GM12878 (cell line): ENCODE data around the gene P2RX6. TPM values are rescaled to one million over a fixed set of nuclear protein-coding genes. Genes with fewer than 3 reads are reported as not detected.

Experiments used
- ATAC-seq: fragments of 200-7000 bp; cut with Tn5 transposase; 3 replicates; pipeline ENCODE4 v1.9.1; 2020; ENCODE audit warnings: mild to moderate bottlenecking, moderate library complexity
- BruUV-seq: library from RNA; stranded (reverse); fragments of 400-500 nt; replicated peaks from 2 replicates; lab custom pipeline; 2021; lab: Mats Ljungman, UMichigan
- CTCF ChIA-PET: fragments of 300-600 bp; sonication (Branson Sonifier 250); formaldehyde crosslinking; extraction: SDS; loops from one replicate; lab custom pipeline; 2021; ENCODE audit warnings: inconsistent platforms; lab: Yijun Ruan, JAX
- POLR2A ChIA-PET: fragments of 350-600 bp; formaldehyde crosslinking; extraction: SDS; loops from one replicate; lab custom pipeline; 2021; ENCODE audit warnings: inconsistent platforms; lab: Charles Lee
- RAD21 ChIA-PET: fragments of 300-600 bp; sonication (Branson Sonifier 250); formaldehyde crosslinking; loops from one replicate; lab custom pipeline; 2023; ENCODE audit warnings: antibody characterized with exemption; ENCODE audit not compliant: unreplicated experiment; lab: Charles Lee
- SMC1A ChIA-PET: fragments of 300-600 bp; sonication (Branson Sonifier 250); formaldehyde crosslinking; loops from one replicate; lab custom pipeline; 2023; ENCODE audit not compliant: unreplicated experiment, uncharacterized antibody; lab: Charles Lee
- DNase-seq: peaks from one replicate; pipeline ENCODE4 v3.0.0-alpha.2; 2011; ENCODE audit warnings: low read depth, low spot score
- FAIRE-seq: peaks from 3 replicates; lab custom pipeline; 2011; peaks lifted over from hg19 to GRCh38; lab: Jason Lieb, UNC
- H2AFZ ChIP-seq: 2 replicates; pipeline ENCODE4 v1.6.0; 2011; ENCODE audit warnings: low read depth, low read length, control low read depth; ENCODE audit not compliant: control insufficient read depth
- H3K27ac ChIP-seq: 2 replicates; pipeline ENCODE4 v1.5.1; 2011; ENCODE audit warnings: control low read depth; ENCODE audit not compliant: control insufficient read depth, insufficient read depth
- H3K27me3 ChIP-seq, 2 experiments: replicated peaks in 1 of 2; 2 replicates each; pipeline versions ENCODE4 v1.6.0 to v1.6.1; 2011; ENCODE audit warnings: low read length in 1 of 2; ENCODE audit not compliant: control insufficient read depth in 2 of 2, insufficient read depth in 2 of 2
- H3K36me3 ChIP-seq, 2 experiments: 2 replicates each; pipeline ENCODE4 v1.5.1; 2011; ENCODE audit warnings: low read length in 1 of 2; ENCODE audit not compliant: control insufficient read depth in 2 of 2, insufficient read depth in 2 of 2
- H3K4me1 ChIP-seq: 2 replicates; pipeline ENCODE4 v1.6.1; 2011; ENCODE audit warnings: mild to moderate bottlenecking, low read length, moderate library complexity, mixed read lengths; ENCODE audit not compliant: control insufficient read depth, insufficient read depth
- H3K4me2 ChIP-seq: 2 replicates; pipeline ENCODE4 v1.6.0; 2011; ENCODE audit warnings: control low read depth; ENCODE audit not compliant: control insufficient read depth, insufficient read depth
- H3K4me3 ChIP-seq: fragments of 200-600 bp; sonication (generic); 2 replicates; pipeline ENCODE4 v1.5.1; 2016
- H3K79me2 ChIP-seq: 2 replicates; pipeline ENCODE4 v1.6.0; 2011; ENCODE audit warnings: low read length; ENCODE audit not compliant: control insufficient read depth, insufficient read depth
- H3K9ac ChIP-seq: 2 replicates; pipeline ENCODE4 v1.8.0; 2011; ENCODE audit warnings: low read length, control low read depth, mixed read lengths; ENCODE audit not compliant: control insufficient read depth, insufficient read depth
- H3K9me3 ChIP-seq: replicated peaks from 3 replicates; pipeline ENCODE4 v1.5.1; 2011; ENCODE audit warnings: mild to moderate bottlenecking, low read length; ENCODE audit not compliant: control insufficient read depth, insufficient read depth
- H4K20me1 ChIP-seq: 2 replicates; pipeline ENCODE4 v1.6.0; 2011; ENCODE audit not compliant: control insufficient read depth, insufficient read depth
- CEBPB ChIP-seq, 2 experiments: fragments of 150-350 bp in 1 of 2; IDR thresholded peaks; 2 replicates each; pipeline ENCODE4 v1.6.1; 2012 to 2014; ENCODE audit warnings: low read depth in 2 of 2, low read length in 2 of 2, borderline replicate concordance in 1 of 2, inconsistent platforms in 1 of 2
- CREM ChIP-seq: IDR thresholded peaks from 2 replicates; pipeline ENCODE4 v1.6.1; 2014; ENCODE audit warnings: antibody characterized with exemption, low read depth
- NFIC ChIP-seq: IDR thresholded peaks from 2 replicates; pipeline ENCODE4 v1.6.1; 2012; ENCODE audit warnings: low read depth, mild to moderate bottlenecking, inconsistent platforms, low read length, moderate library complexity
- POU2F2 ChIP-seq: IDR thresholded peaks from 3 replicates; pipeline ENCODE4 v1.6.1; 2011; ENCODE audit warnings: low read depth, mild to moderate bottlenecking, low read length, borderline replicate concordance
- USF1 ChIP-seq: IDR thresholded peaks from 2 replicates; pipeline ENCODE4 v1.6.1; 2011; ENCODE audit warnings: borderline replicate concordance, low read depth, mild to moderate bottlenecking, moderate library complexity, mixed read lengths, low read length; ENCODE audit not compliant: insufficient read depth; ENCODE audit errors: extremely low read length
- WGBS: methylation state at CpG from one replicate; pipeline ENCODE4 v1.1.6; 2016; ENCODE audit warnings: low lambda C conversion rate; ENCODE audit not compliant: insufficient replicate concordance, insufficient coverage; ENCODE audit errors: missing lambda C conversion rate; 5-methylcytosine and 5-hydroxymethylcytosine counted together
- in situ Hi-C: fragments of 300-500 bp; cut with MboI; formaldehyde crosslinking; loops from 9 replicates; pipeline ENCODE4 v1.14.3; 2018; ENCODE audit warnings: mixed read lengths
- intact Hi-C: fragments of 100-400 bp; cut with micrococcal nuclease; formaldehyde crosslinking; loops from one replicate; pipeline ENCODE4 v1.14.2; 2022; ENCODE audit not compliant: unreplicated experiment
- polyA plus RNA-seq, 11 experiments: library from polyadenylated mRNA; depleted of rRNA in 4 of 11; unstranded in 6 of 11; stranded (reverse) in 5 of 11; fragments of >200 nt; fragmentation: Nextera tagmentation in 4 of 11; fragmentation: Illumina TruSeq in 1 of 11; extraction: Ambion mirVana in 4 of 11; extraction: Trizol in 1 of 11; gene quantifications; 1 replicate in 1 of 11; 2 replicates in 10 of 11; pipeline versions ENCODE4 v1.2.1 to v1.2.3, GENCODE V29; 2011 to 2016; ENCODE audit warnings: inconsistent platforms in 2 of 11, missing spikeins in 2 of 11, low read depth in 1 of 11
- total RNA-seq, 4 experiments: library from RNA; depleted of rRNA in 3 of 4; stranded (reverse); fragments of >200 nt in 3 of 4; fragmentation: Illumina TruSeq in 1 of 4; extraction: Trizol in 1 of 4; gene quantifications; 2 replicates each; pipeline versions ENCODE4 v1.2.1 to v1.2.3, GENCODE V29; 2013 to 2021

P2RX6 gene
- total and polyA plus RNA-seq, 10 of the 15 experiments (the other 5 are each of a cell fraction or from before 2014, with no cell fraction given) = 0.03 to 0.21 (median 0.07) TPM; not detected in 5

DNA sequence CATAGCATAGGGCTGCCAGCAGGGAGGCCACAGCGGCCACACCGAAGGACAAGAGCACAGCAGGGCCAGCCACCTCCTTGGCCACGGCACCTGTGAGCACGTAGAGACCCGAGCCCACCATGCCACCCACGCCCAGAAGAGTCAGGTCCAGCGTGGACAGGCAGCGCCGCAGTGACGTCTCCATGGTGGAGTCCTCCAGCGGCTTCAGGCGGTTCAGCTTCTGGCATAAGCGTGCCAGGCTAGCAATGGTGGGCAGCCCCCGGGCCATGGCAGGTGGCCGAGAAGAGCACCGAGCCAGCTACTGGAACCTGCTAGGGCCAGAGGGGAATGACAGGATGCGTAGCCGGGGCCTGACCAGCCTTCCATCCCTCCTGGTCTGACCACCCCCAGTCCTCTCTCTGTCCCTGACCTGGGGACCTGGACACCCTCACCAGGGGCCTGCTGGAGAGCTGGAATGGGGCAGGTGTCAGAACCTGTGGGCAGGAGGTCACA, 16.6 kb downstream of the P2RX6 start:
- no peak for TF ChIP-seq USF1
- Histone ChIP-seq H3K4me3 (no peak overlapping the region), H3K27me3 (no peaks in the 10 kb centered on the region; a peak in 1 of 4 replicates), H3K4me1 (peaks cover 7% of the 10 kb centered on the region), H3K36me3 (no peaks in the 10 kb centered on the region), H3K9me3 (no peaks in the 10 kb centered on the region), H3K4me2 (0 out of 2 replicates have a peak overlapping the region, but pooled peaks have one; percentile 9), H3K9ac (no peak overlapping the region), H3K27ac (no peak overlapping the region), H4K20me1 (no peaks in the 10 kb centered on the region), H2AFZ (no peak overlapping the region), H3K79me2 (no peaks in the 10 kb centered on the region)
- ChIA-PET RAD21 (no interaction called here), POLR2A (interaction anchor here (0.5 kb wide), 1 partner anchor 15 kb away, joined by 3 read pairs; no protein-coding TSS in a partner anchor), CTCF (no interaction called here), SMC1A (no interaction called here)
- ATAC-seq = no peak
- WGBS = 63% methylated on average over 18 of the region's 18 CpGs
- BruUV-seq = no TSS peak
- no peak for DNase-seq
- FAIRE-seq = no peak
- in situ Hi-C loops = no loop called here
- intact Hi-C loops = no loop called here

DNA sequence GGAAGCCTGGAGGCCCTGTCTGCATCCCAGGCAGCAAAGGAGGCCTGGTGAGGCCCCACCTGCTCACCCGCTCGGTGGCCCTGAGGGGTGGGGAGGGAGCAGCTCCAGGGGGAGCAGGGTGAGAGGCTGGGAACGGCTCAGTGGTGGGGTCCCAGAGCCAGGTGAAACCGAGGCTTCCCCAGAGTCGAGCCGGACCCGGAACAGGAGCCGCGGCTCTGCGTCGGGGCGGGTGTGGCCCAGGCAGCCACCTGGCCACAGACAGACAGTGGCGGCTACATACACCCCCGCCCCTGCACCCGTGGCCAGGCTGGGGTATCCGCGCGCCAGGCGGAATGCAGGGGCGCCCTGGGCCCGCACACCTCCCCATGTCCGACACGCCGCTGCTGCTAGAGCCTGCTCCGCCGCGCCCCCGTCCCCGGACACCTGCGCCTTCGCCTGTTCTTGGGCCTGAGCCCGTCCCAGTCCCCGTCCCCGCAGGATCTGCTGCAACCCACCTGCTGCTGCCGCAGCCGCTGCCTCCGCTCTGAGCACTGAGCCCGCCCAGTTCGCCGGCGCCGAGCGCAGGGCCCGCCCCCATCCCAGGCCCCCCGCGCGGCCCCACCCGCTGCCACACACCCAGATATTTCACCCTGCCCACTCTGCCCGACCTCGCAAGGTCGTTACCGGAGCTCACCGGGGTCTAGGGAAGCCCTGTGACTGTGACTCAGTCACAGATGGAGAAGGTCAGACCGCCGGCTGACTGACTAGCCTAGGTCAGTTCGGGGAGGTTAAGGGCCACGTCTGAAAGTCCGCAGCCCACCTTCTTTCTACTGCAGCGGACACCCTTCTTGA, 17.3 kb downstream of the P2RX6 start, which contains the start of gene SLC7A4:
TSS of gene SLC7A4 (minus strand) at position 525 of the 831 bp plus-strand sequence. CDS start 749 bp downstream, outside the sequence.
- ChIA-PET CTCF (no interaction called here), POLR2A (no interaction called here), RAD21 (no interaction called here), SMC1A (no interaction called here)
- Histone ChIP-seq H2AFZ (no peak within 1 kb of the TSS), H3K36me3 (no peaks in the 10 kb centered on the region), H3K27ac (no peak within 1 kb of the TSS), H4K20me1 (no peaks in the 10 kb centered on the region), H3K4me3 (no peak within 1 kb of the TSS), H3K4me1 (peaks cover 7% of the 10 kb centered on the region), H3K4me2 (0 out of 2 replicates have a peak within 1 kb of the TSS, but pooled peaks have one; percentile 9), H3K79me2 (no peaks in the 10 kb centered on the region), H3K9ac (no peak within 1 kb of the TSS), H3K27me3 (no peaks in the 10 kb centered on the region; a peak in 1 of 4 replicates), H3K9me3 (no peaks in the 10 kb centered on the region)
- intact Hi-C loops = no loop called here
- 28% methylated on average over 49 of the region's 59 CpGs for WGBS
- TF ChIP-seq CEBPB (IDR thresholded peaks at IDR 0.05; ENCODE audit: borderline replicate concordance in 1 of 2, low read depth in 2 of 2, low read length in 2 of 2) = no peak
- TF ChIP-seq NFIC = no peak
- no peak for TF ChIP-seq CREM
- no peak for TF ChIP-seq POU2F2
- DNase-seq (no peak), FAIRE-seq (no peak), ATAC-seq (peak; percentile 14; the same call in 2 of the 3 replicates)
- BruUV-seq = no TSS peak
- in situ Hi-C loops = no loop called here
